GM10266 (cell line): ENCODE results near the gene RANBP3L.
A peak's percentile ranks its signal among the peaks of the same experiment; 100 is the strongest.

Experiments used
- DNase-seq: peaks from one replicate; pipeline ENCODE4 v3.0.0; 2012; ENCODE audit errors: extremely low spot score
- TF ChIP-seq, protein P1 (sequence below): IDR thresholded peaks from 2 replicates; pipeline ENCODE4 v1.5.1; 2012; ENCODE audit warnings: mild to moderate bottlenecking, low read depth; ENCODE audit not compliant: control insufficient read depth, insufficient read depth; ENCODE audit errors: missing control alignments

Gene RANBP3L

GRCh38 chr5:36241631-36242533, 59.8 kb downstream of the RANBP3L start, which contains the start of gene NADK2:
Gene NADK2 (minus strand): TSS chr5:36241925. CDS start chr5:36241798, 127 bp downstream.
- TF ChIP-seq, protein P1, sequence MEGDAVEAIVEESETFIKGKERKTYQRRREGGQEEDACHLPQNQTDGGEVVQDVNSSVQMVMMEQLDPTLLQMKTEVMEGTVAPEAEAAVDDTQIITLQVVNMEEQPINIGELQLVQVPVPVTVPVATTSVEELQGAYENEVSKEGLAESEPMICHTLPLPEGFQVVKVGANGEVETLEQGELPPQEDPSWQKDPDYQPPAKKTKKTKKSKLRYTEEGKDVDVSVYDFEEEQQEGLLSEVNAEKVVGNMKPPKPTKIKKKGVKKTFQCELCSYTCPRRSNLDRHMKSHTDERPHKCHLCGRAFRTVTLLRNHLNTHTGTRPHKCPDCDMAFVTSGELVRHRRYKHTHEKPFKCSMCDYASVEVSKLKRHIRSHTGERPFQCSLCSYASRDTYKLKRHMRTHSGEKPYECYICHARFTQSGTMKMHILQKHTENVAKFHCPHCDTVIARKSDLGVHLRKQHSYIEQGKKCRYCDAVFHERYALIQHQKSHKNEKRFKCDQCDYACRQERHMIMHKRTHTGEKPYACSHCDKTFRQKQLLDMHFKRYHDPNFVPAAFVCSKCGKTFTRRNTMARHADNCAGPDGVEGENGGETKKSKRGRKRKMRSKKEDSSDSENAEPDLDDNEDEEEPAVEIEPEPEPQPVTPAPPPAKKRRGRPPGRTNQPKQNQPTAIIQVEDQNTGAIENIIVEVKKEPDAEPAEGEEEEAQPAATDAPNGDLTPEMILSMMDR: peak; percentile 62
- DNase-seq: peak; percentile 96

DNA sequence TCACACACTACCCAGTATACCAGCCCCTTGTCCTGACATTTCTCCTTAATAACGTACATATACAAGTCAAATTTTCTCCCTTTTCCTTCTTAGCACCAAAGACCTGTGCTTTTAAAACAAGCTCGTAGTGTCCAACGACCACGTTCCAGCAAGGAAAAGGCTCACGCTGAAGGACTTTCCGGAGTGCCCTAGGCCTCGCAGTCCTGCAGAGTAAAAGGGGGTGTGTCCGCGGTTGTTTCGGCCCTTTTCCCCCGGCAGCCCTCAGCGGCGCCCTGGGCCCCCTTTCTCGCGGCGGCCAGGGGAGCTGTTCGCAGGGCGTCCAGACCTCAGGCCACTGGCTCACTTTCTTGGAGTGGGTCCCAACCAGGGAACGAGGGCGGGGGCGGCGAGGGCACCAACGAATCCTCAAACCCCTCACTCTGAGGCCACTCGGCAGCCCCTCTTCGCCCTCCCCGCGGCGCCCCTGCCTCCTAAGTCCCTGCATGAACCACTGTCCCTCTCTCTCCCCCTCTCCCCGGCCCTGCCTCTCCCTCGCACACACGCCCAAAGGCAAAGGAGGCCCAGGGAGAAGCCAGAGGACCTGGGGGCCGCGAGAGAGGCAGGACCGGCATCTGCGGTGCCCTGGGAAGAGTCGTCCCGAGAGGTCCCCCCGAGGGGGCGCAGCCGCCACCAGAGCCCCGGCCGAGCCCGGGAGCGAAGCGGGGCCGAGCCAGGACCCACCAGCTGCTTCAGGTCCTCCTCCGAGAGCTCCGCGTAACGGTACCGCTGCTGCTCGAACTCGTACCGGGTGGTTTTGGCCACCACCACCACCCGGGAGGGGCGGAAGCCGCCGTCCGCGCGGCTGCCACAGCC, 60.7 kb downstream of the RANBP3L start:
- TF ChIP-seq, protein P1: no peak
- DNase-seq: peak; percentile 57

DNA sequence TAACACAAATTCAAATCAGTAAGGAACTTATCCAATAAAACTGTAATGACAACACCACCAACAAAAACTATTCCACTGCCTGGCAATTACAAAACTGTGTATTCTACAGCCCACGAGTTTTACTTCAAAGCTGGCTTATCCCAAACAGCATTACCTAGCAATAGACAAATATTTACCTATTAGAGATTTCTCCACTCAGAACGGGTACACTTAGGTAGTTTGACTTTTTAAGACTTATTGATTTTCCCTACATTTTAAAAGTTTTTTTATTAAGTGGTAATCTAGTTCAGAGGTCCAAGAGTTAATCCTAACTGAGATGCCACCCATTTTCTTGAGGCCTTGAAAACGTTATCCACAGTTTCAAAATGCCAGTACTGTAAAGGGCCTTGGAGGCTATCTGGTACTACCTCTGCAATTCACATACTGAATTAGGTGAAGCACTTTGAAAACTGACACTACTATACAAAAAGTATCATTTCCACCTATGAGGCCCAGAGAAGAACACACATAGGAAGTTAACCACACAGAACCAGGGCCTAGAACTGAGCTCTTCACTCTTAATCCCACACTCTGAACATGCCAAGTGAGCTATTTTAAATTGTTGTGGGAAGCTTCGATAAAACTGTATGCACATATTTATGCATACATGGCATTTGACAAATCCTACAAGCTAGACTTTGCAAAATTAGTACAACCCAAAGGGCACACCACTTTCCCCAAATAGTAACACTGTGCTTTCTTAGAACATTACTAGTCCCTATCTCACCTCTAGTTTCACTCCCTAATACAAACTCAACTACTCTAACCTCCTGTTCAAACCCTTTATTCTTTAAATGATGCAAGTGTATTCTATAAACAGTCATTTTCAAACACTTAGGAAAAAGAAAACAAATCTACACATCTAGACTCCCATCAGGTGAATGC, 62.1 kb downstream of the RANBP3L start:
- DNase-seq: no peak
- TF ChIP-seq, protein P1: no peak

- TF ChIP-seq, protein P1: no peak
- no peak for DNase-seq
Measured at GRCh38 chr5:36238502-36239295, 63.0 kb downstream of the RANBP3L start.

DNA sequence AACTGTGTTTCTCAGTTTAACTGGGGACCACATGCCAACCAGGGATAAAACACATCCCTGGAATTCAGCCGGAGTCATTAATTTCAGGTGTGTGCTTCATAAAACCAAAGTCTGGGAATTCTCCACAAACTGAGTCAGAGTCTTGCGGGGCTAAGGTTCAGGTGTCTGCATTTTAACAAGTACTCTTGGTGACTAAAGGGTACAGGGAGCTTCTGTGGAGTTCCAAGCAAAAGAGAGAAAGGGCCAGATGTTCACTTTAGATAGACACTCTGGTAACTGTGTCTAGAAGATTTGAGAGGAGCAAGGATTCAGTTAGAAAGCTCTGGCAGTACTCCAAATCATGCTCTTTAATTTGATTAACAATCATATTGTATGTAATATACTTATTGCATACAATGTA, 64.0 kb downstream of the RANBP3L start:
- DNase-seq: no peak
- TF ChIP-seq, protein P1: no peak

- no peak for DNase-seq
- TF ChIP-seq, protein P1: no peak
Measured at GRCh38 chr5:36236801-36237200, 64.9 kb downstream of the RANBP3L start.
